ENCODE data around the gene FCHO2.

FCHO2 gene

DNA sequence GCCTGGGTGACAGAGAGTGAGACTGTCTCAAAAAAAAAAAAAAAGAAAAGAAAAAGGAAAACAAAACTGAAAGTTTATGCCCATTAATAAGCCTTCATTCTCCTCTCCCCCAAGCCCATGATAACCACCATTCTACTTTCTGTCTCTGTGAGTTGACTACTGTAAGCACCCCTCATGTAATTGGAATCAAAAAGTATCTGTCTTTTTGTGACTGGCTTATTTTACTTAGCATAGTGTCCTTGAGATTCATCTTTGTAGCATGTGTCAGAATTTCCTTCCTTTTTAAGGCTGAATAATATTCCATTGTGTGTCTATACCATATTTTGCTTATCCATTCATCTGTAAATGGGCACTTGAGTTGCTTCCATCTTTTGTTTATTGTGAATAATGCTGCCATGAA lies 150.5 kb downstream of the FCHO2 start:
- TF ChIP-seq, protein P1, sequence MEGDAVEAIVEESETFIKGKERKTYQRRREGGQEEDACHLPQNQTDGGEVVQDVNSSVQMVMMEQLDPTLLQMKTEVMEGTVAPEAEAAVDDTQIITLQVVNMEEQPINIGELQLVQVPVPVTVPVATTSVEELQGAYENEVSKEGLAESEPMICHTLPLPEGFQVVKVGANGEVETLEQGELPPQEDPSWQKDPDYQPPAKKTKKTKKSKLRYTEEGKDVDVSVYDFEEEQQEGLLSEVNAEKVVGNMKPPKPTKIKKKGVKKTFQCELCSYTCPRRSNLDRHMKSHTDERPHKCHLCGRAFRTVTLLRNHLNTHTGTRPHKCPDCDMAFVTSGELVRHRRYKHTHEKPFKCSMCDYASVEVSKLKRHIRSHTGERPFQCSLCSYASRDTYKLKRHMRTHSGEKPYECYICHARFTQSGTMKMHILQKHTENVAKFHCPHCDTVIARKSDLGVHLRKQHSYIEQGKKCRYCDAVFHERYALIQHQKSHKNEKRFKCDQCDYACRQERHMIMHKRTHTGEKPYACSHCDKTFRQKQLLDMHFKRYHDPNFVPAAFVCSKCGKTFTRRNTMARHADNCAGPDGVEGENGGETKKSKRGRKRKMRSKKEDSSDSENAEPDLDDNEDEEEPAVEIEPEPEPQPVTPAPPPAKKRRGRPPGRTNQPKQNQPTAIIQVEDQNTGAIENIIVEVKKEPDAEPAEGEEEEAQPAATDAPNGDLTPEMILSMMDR (conservative IDR thresholded peaks at IDR 0.05; ENCODE audit: low read length): no peak
- no peak for TF ChIP-seq EZH2phosphoT487 (IDR thresholded peaks at IDR 0.05; ENCODE audit: borderline replicate concordance)
- H3F3A ChIP-seq (ENCODE audit: low read depth): no peaks in the 10 kb centered on the region
- no peaks in the 10 kb centered on the region for H4K20me1 ChIP-seq (ENCODE audit: insufficient read depth, low read length, poor library complexity, severe bottlenecking)
- no peak overlapping the region for H2AFZ ChIP-seq (ENCODE audit: low read length)
- no peaks in the 10 kb centered on the region for H3K9me2 ChIP-seq (replicated peaks; ENCODE audit: low read depth, low read length)
- H3K4me3 ChIP-seq (ENCODE audit: low read length, poor library complexity, severe bottlenecking): no peak overlapping the region
- no peak overlapping the region for H3K4me2 ChIP-seq (ENCODE audit: low read depth, low read length, poor library complexity, severe bottlenecking)
- H3K4me1 ChIP-seq (ENCODE audit: insufficient read depth, low read length, poor library complexity, severe bottlenecking): no peaks in the 10 kb centered on the region
- no peaks in the 10 kb centered on the region for H3K27me3 ChIP-seq (ENCODE audit: insufficient read depth, low read length, poor library complexity, severe bottlenecking)
- no peaks in the 10 kb centered on the region for H3K79me2 ChIP-seq (ENCODE audit: insufficient read depth, low read length)
- H3K9me3 ChIP-seq (ENCODE audit: insufficient read depth, low read depth, low read length): no peaks in the 10 kb centered on the region
- no peaks in the 10 kb centered on the region for H3K36me3 ChIP-seq (ENCODE audit: insufficient read depth, low read length)
- no peak overlapping the region for H3K9ac ChIP-seq (ENCODE audit: low read depth, low read length, poor library complexity, severe bottlenecking)

DNA sequence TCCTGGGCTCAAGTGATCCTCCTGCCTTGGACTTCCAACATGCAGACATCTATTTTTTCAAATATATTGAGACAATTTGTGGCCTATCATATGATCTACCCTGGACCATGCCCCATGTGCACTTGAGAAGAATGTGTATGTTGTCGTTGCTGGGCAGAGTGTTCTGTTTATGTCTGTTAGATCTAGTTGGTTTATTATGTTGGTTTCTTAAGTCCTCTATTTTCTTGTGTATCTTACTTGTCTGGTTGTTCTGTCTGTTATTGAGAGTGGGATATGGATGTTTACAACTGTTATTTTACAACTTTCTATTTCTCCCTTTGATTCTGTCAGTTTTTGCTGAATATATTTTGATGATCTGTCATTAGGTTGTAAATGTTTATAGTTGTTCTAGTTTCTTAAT lies 154.3 kb downstream of the FCHO2 start:
- no peak overlapping the region for H3K4me2 ChIP-seq (ENCODE audit: low read depth, low read length, poor library complexity, severe bottlenecking)
- H2AFZ ChIP-seq (ENCODE audit: low read length): no peak overlapping the region
- no peak for TF ChIP-seq EZH2phosphoT487 (IDR thresholded peaks at IDR 0.05; ENCODE audit: borderline replicate concordance)
- TF ChIP-seq, protein P1 (conservative IDR thresholded peaks at IDR 0.05; ENCODE audit: low read length): no peak
- no peaks in the 10 kb centered on the region for H3K9me3 ChIP-seq (ENCODE audit: insufficient read depth, low read depth, low read length)
- H3K9ac ChIP-seq (ENCODE audit: low read depth, low read length, poor library complexity, severe bottlenecking): no peak overlapping the region
- no peaks in the 10 kb centered on the region for H3K4me1 ChIP-seq (ENCODE audit: insufficient read depth, low read length, poor library complexity, severe bottlenecking)
- H3F3A ChIP-seq (ENCODE audit: low read depth): no peaks in the 10 kb centered on the region
- no peaks in the 10 kb centered on the region for H3K27me3 ChIP-seq (ENCODE audit: insufficient read depth, low read length, poor library complexity, severe bottlenecking)
- H3K4me3 ChIP-seq (ENCODE audit: low read length, poor library complexity, severe bottlenecking): no peak overlapping the region
- H3K36me3 ChIP-seq (ENCODE audit: insufficient read depth, low read length): no peaks in the 10 kb centered on the region
- no peaks in the 10 kb centered on the region for H3K79me2 ChIP-seq (ENCODE audit: insufficient read depth, low read length)
- no peaks in the 10 kb centered on the region for H4K20me1 ChIP-seq (ENCODE audit: insufficient read depth, low read length, poor library complexity, severe bottlenecking)
- H3K9me2 ChIP-seq (replicated peaks; ENCODE audit: low read depth, low read length): no peaks in the 10 kb centered on the region

DNA sequence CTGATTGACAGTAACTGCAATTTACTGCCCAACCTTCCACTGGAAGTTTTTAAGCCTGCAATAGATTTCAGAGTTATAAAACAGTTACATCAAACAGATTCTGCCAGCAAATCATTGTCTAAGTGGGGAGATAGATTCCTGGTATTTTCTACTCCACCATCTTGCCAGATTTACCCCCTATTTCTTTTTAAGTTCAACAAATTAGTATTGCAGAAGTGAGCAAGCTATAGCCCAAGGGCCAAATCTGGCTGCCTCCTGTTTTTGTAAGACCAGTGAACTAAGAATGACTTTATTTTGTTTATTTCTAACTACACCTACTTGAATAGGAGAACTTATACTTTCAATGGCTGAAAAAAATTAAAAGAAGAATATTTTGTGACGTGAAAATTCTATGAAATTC lies 155.7 kb downstream of the FCHO2 start:
- Histone ChIP-seq H3K4me1 (ENCODE audit: insufficient read depth, low read length, poor library complexity, severe bottlenecking) (no peaks in the 10 kb centered on the region), H2AFZ (ENCODE audit: low read length) (no peak overlapping the region), H3K9ac (ENCODE audit: low read depth, low read length, poor library complexity, severe bottlenecking) (no peak overlapping the region), H3K9me3 (ENCODE audit: insufficient read depth, low read depth, low read length) (no peaks in the 10 kb centered on the region), H3K36me3 (ENCODE audit: insufficient read depth, low read length) (no peaks in the 10 kb centered on the region), H3K27me3 (ENCODE audit: insufficient read depth, low read length, poor library complexity, severe bottlenecking) (peaks cover 13% of the 10 kb centered on the region), H4K20me1 (ENCODE audit: insufficient read depth, low read length, poor library complexity, severe bottlenecking) (no peaks in the 10 kb centered on the region), H3K4me3 (ENCODE audit: low read length, poor library complexity, severe bottlenecking) (no peak overlapping the region), H3K9me2 (replicated peaks; ENCODE audit: low read depth, low read length) (no peaks in the 10 kb centered on the region), H3F3A (ENCODE audit: low read depth) (no peaks in the 10 kb centered on the region), H3K79me2 (ENCODE audit: insufficient read depth, low read length) (no peaks in the 10 kb centered on the region), H3K4me2 (ENCODE audit: low read depth, low read length, poor library complexity, severe bottlenecking) (no peak overlapping the region)
- TF ChIP-seq, protein P1 (conservative IDR thresholded peaks at IDR 0.05; ENCODE audit: low read length): no peak
- no peak for TF ChIP-seq EZH2phosphoT487 (IDR thresholded peaks at IDR 0.05; ENCODE audit: borderline replicate concordance)

Measured in Loucy (cell line).